RWPE1 (cell line): ENCODE data around the gene SLC2A13.
"Not testable (repeated sequence)": the region's sequence is repeated elsewhere in the genome, so short reads cannot be mapped to it uniquely, and the experiment has no call there.

Experiments
- CTCF ChIA-PET: fragments of 350-600 bp; sonication (Branson Sonifier 250); formaldehyde crosslinking; extraction: SDS; loops from one replicate; lab custom pipeline; 2021; lab: Yijun Ruan, JAX
- POLR2A ChIA-PET: fragments of 400-600 bp; formaldehyde crosslinking; extraction: SDS; loops from one replicate; lab custom pipeline; 2020; ENCODE audit warnings: antibody characterized with exemption; ENCODE audit not compliant: low non-redundant PET; lab: Yijun Ruan, JAX
- DNase-seq: peaks from one replicate; pipeline ENCODE4 v3.0.0; 2012; ENCODE audit warnings: low spot score
- H3K27ac ChIP-seq: fragments of 450-650 bp; 2 replicates; pipeline ENCODE4 v1.5.1; 2017
- CTCF ChIP-seq: fragments of 450-650 bp; conservative IDR thresholded peaks from 2 replicates; pipeline ENCODE4 v1.5.1; 2017; ENCODE audit warnings: low read depth, mild to moderate bottlenecking

Gene SLC2A13

GRCh38 chr12:39830171-39830570, 275.7 kb downstream of the SLC2A13 start:
- no peak overlapping the region for H3K27ac ChIP-seq
- ChIA-PET POLR2A (no interaction called here), CTCF (interaction anchor here (0.5 kb wide), 1 partner anchor 287 kb away, joined by 3 read pairs; no protein-coding TSS in a partner anchor)
- TF ChIP-seq CTCF = no peak
- no peak for DNase-seq

GRCh38 chr12:39824505-39825212, 281.2 kb downstream of the SLC2A13 start:
- TF ChIP-seq CTCF = no peak
- no peak for DNase-seq
- CTCF ChIA-PET = interaction anchor here (0.7 kb wide), 1 partner anchor 1201 kb away, joined by 3 read pairs; no protein-coding TSS in a partner anchor
- H3K27ac ChIP-seq = no peak overlapping the region
- POLR2A ChIA-PET = no interaction called here

GRCh38 chr12:39816671-39817185, 289.2 kb downstream of the SLC2A13 start:
- no peak overlapping the region for H3K27ac ChIP-seq
- TF ChIP-seq CTCF = no peak
- CTCF ChIA-PET = no interaction called here
- DNase-seq = no peak
- POLR2A ChIA-PET = interaction anchor here (0.7 kb wide), 1 partner anchor 614 kb away, joined by 4 read pairs; no protein-coding TSS in a partner anchor

DNA sequence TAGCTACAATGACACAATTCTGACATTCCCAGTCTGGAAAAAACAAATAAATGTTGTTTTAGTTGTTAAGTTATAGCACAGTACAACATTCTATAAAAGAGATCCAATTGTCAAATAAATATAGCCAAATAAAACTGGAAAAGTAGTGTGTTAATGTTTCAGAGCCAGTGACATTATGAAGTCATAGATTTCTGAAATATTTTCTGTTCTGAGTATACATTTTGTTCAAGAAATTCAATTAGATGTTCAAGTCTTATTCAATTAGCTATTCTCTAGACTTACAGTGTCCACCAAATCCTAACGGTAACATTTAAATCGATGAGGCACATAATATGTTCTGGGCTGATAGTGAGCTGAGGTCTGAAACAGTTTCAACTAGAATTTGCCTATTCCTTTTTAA, 290.1 kb downstream of the SLC2A13 start:
- no peak for TF ChIP-seq CTCF
- H3K27ac ChIP-seq = no peak overlapping the region
- no peak for DNase-seq
- POLR2A ChIA-PET = no interaction called here
- CTCF ChIA-PET = no interaction called here

GRCh38 chr12:39814626-39815025, 291.3 kb downstream of the SLC2A13 start:
- POLR2A ChIA-PET = no interaction called here
- TF ChIP-seq CTCF = no peak
- no peak overlapping the region for H3K27ac ChIP-seq
- DNase-seq = no peak
- CTCF ChIA-PET = no interaction called here

- POLR2A ChIA-PET = no interaction called here
- TF ChIP-seq CTCF = no peak
- no peak for DNase-seq
- CTCF ChIA-PET = no interaction called here
- no peak overlapping the region for H3K27ac ChIP-seq
These were observed 292.1 kb downstream of the SLC2A13 start for GRCh38 chr12:39813776-39814175.

- H3K27ac ChIP-seq, DNase-seq, POLR2A ChIA-PET: not testable (repeated sequence)
- CTCF ChIA-PET = interaction anchor here (0.7 kb wide), 1 partner anchor 90 kb away, joined by 8 read pairs; no protein-coding TSS in a partner anchor
These were observed 293.4 kb downstream of the SLC2A13 start for GRCh38 chr12:39812456-39812855.
